GM20000 (cell line): ENCODE data around the gene UGT1A10.

Source experiments
- DNase-seq: peaks from one replicate; pipeline ENCODE4 v3.0.0; 2012; ENCODE audit warnings: low spot score
- TF ChIP-seq, protein P1 (sequence below): IDR thresholded peaks from 2 replicates; pipeline ENCODE4 v1.5.1; 2012; ENCODE audit warnings: mild to moderate bottlenecking, control low read depth; ENCODE audit errors: extremely low read depth, missing control alignments

The UGT1A10 gene

DNA sequence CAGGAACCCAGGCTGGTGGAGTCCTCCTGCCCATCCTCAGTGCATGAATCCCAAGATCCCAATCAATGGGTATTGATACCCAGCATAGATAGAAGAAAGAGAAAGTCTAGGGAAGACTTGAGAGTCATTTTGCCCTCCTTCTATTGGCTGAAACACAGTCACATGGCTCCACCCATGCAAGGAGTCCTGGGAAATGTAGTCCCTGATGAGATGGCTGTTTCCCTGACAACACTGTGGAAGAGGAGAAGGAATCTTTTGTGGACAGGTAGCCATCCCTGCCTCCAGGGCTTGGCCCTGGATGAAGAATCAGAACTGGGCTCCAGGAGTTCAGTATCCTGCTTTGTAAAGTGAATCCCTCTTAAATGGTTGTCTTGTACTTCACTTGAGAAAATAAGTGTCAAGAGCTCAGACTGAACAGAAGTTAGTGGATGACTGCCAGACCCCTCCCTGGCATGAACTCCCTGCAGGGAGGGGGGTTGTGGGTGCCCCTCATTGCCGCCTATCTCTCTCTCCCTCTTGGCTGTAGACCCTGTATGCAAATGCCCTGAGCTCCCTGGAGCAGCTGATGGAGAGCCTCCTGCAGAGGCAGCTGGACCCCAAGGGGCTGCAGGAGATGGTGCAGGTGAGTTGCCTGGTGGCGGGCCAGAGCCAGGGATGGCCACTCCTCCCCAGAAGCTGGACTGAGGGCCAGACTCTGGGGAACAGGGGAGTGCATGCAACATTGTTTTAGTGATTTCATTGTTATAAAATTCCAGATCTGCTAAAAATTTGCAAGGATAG, 178.0 kb downstream of the UGT1A10 start:
- TF ChIP-seq, protein P1, sequence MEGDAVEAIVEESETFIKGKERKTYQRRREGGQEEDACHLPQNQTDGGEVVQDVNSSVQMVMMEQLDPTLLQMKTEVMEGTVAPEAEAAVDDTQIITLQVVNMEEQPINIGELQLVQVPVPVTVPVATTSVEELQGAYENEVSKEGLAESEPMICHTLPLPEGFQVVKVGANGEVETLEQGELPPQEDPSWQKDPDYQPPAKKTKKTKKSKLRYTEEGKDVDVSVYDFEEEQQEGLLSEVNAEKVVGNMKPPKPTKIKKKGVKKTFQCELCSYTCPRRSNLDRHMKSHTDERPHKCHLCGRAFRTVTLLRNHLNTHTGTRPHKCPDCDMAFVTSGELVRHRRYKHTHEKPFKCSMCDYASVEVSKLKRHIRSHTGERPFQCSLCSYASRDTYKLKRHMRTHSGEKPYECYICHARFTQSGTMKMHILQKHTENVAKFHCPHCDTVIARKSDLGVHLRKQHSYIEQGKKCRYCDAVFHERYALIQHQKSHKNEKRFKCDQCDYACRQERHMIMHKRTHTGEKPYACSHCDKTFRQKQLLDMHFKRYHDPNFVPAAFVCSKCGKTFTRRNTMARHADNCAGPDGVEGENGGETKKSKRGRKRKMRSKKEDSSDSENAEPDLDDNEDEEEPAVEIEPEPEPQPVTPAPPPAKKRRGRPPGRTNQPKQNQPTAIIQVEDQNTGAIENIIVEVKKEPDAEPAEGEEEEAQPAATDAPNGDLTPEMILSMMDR: no peak
- no peak for DNase-seq

DNA sequence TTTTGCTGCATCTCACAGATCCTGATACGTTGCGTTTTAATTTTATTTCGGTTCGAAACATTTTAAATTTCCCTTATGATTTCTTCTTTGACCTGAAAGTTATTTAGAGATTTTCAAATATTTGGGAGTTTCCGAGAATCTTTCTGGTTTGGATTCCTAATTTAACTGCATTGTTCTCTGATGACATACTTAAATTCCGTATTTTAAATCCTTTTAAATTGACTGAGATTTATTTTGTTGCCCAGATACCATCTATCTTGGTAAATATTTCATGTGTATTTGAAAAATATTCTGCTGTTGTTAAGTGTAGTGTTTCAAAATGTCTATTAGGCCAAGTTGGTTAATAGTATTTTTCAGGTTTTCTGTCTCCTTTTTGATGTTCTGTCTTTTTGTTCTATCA, 179.6 kb downstream of the UGT1A10 start:
- DNase-seq: no peak
- TF ChIP-seq, protein P1: no peak

DNA sequence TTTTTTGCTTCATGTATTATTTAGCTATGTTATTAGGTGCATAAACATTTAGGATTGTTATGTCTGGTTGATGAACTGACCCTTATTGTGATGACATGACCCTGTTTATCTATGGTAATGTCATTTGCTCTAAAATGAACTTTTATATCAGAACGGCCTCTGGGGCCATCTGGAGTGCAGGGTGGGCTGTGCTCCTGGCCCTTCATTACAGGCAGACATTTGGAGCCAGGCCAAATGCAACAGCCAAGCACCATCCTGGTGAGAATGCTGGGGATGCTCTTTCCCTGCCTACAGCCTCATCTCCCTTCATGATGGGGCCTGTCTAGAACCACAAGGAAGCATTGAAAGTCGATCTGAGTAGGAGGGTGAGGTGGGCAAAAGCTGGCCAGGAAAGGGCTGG, 180.1 kb downstream of the UGT1A10 start:
- DNase-seq: no peak
- TF ChIP-seq, protein P1: no peak

DNA sequence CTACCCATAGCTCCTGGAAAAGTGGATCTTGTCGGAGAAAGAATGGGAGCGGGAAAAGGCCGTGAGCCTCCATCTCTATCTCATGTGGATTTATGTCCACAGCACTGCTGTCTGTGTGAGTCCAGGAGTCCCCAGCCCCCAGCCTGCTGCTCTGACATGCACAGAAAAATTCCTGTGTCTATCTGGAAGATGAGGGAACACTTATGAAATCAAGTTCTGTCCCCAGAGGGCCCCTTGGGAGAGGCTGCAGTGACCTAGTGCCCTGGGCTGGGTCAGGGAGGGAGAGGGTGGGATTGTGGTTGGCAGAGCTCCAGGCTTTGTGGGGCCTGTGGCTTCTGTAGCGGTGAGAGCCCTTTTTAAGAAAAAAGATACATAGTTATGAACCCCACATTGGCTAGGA, 180.5 kb downstream of the UGT1A10 start:
- DNase-seq: no peak
- TF ChIP-seq, protein P1: no peak

DNA sequence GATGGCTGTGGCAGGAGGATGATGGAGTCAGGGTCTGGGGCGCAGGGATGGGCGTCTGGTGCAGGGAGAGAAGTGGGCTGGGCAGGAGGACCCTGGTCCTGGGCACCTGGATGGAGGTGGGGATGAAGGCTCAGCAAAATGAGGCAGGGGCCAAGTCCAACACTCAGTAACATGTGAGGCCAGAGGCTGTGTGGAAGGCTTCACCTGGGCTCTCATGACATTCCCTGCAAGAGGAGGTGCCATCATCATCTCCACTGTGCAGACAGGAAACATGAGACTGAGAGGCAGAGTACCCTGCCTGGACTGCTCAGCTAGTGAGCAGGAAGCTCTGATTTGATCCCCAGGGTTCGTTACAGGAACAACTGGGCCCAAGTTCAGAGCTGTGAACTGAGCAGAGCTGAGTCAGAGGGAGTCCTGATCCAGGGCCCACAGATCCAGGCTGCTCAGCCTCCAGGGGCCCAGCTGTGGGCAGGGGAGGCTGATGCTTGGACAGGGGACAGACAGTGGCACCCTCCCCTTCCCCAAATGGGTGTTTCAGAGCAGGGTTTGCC, 181.2 kb downstream of the UGT1A10 start:
- TF ChIP-seq, protein P1: no peak
- DNase-seq: no peak

DNA sequence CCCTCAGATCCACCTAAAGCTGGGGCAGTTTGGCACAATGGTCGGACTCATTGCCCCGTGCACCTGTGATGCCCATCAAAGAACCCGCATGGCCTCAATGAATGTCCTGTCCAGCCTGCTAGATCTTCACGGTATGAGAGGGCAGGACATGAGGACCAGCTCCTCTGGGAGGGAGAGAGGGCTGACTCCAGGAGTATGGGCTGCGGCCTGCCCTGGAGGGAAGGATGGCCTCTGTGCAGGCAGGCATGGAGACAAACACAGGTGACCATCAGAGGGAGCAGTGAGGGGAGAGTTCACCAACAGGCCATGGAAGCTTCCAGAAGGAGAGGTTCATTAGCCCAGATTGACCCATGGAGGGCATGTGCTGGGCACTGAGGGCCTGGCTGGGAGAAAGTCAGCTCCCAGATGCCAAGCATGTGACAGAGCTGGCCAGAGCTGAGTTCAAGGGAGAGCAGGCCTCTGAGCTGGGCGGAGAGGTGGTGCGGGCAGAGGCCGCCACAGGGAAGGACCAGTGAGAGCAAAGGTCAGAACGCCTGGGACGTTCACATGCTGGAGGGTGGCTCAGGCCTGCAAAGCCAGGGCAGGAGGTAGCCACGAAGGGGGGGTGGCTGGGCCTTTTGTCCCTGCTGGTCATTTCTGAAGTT, 181.9 kb downstream of the UGT1A10 start:
- DNase-seq: no peak
- TF ChIP-seq, protein P1: no peak
